Measurements from ENCODE around the gene BAIAP3.

Gene BAIAP3

GRCh38 chr16:1349351-1349750, 15.9 kb downstream of the BAIAP3 start:
- no peak for DNase-seq

- no peak for DNase-seq
These were observed 16.5 kb downstream of the BAIAP3 start for GRCh38 chr16:1349951-1350350.

GRCh38 chr16:1350691-1351090, 17.2 kb downstream of the BAIAP3 start:
- DNase-seq = no peak

- DNase-seq = no peak
These were observed 17.8 kb downstream of the BAIAP3 start for GRCh38 chr16:1351215-1351581.

GRCh38 chr16:1351582-1352362, 18.3 kb downstream of the BAIAP3 start, which contains the start of the genes GNPTG and TSR3:
TSS of gene GNPTG (plus strand) at chr16:1351931. CDS start at chr16:1351966, 35 bp downstream.
TSS of gene TSR3 (minus strand) at chr16:1351878. CDS start at chr16:1351804, 74 bp downstream.
- DNase-seq = peak; percentile 87

GRCh38 chr16:1354815-1355540, 21.5 kb downstream of the BAIAP3 start:
- DNase-seq = no peak

GRCh38 chr16:1355591-1355990, 22.1 kb downstream of the BAIAP3 start:
- no peak for DNase-seq

GRCh38 chr16:1356061-1356900, 22.8 kb downstream of the BAIAP3 start:
- DNase-seq = no peak

- no peak for DNase-seq
These were observed 24.6 kb downstream of the BAIAP3 start for GRCh38 chr16:1357906-1358566.

- DNase-seq = no peak
These were observed 28.4 kb downstream of the BAIAP3 start for GRCh38 chr16:1361685-1362360.

- DNase-seq = no peak
These were observed 29.4 kb downstream of the BAIAP3 start for GRCh38 chr16:1362807-1363206.

GRCh38 chr16:1363501-1364041, 30.1 kb downstream of the BAIAP3 start:
- peak; percentile 77 for DNase-seq

- no peak for DNase-seq
These were observed 31.1 kb downstream of the BAIAP3 start for GRCh38 chr16:1364510-1364909.

- DNase-seq = no peak
These were observed 32.7 kb downstream of the BAIAP3 start for GRCh38 chr16:1366060-1366711.

- no peak for DNase-seq
These were observed 33.4 kb downstream of the BAIAP3 start for GRCh38 chr16:1366712-1367299.

GRCh38 chr16:1367486-1368174, 34.2 kb downstream of the BAIAP3 start:
- DNase-seq = no peak

GRCh38 chr16:1371054-1371978, 37.9 kb downstream of the BAIAP3 start:
- DNase-seq = no peak

- no peak for DNase-seq
These were observed 39.0 kb downstream of the BAIAP3 start for GRCh38 chr16:1372292-1372950.

Measured in activated T-cell treated with anti-CD3 and anti-CD28 coated beads, Interleukin-2, amount 50 U/mL, for 1 hour (primary cell).